ENCODE measurements around the gene CSF3. TPM values are rescaled to one million over a fixed set of nuclear protein-coding genes. Genes with fewer than 3 reads are reported as not detected.
"Not testable (repeated sequence)": the region's sequence is repeated elsewhere in the genome, so short reads cannot be mapped to it uniquely, and the experiment has no call there.

The CSF3 gene
- total RNA-seq, 1 experiment from 2014 or later: not detected

GRCh38 chr17:39995438-39995837, 19.8 kb upstream of the CSF3 start:
- in situ Hi-C loops (cut with HindIII; ENCODE audit: low sequenced_read_pairs): loop anchor here (25.0 kb wide), 1 partner anchor 308 kb away; the partner anchor contains the start of gene PGAP3
- DNase-seq (ENCODE audit: low spot score): no peak

DNA sequence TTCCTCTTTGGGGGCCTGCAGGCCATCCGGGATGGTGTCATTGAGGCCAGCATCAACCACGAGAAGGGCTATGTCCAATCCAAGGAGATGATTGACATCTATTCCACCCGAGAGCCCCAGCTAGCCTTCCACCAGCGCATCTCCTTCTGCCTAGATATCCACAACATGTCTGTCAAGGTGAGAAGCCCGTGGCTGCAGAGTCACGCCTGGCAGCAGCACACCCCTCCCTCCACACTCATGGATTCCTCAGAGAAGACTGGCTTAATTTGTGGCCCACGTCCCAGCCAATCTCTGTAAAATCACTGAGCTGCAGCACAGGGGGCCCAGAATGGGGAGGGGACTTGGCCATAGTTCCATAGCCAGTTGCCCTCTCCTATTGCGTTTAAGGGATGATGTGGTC, 19.1 kb upstream of the CSF3 start:
- in situ Hi-C loops (cut with HindIII; ENCODE audit: low sequenced_read_pairs): loop anchor here (25.0 kb wide), 1 partner anchor 309 kb away; the partner anchor contains the start of gene PGAP3
- DNase-seq (ENCODE audit: low spot score): no peak

DNA sequence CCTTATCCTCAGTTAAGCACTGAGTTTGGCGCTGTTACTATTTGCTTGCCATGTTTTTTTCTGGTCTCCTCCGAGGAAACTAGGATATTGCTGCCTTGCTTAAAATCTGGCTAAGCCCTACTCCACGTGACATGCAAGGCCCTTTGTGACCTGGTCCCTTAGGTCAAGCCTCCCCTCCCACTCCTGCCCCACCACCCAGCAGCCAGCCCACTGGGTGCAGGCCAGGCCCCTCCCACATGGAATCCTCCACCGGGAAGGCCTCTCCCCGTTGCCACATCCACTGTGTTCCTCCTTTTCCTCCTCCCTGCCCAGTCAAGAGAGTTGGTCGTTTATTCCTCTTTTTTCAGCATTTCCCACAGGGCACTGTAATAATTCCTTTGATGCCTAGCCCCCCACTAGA, 18.4 kb upstream of the CSF3 start:
- no peak for DNase-seq (ENCODE audit: low spot score)

GRCh38 chr17:39997543-39997942, 17.7 kb upstream of the CSF3 start:
- DNase-seq (ENCODE audit: low spot score): no peak
- in situ Hi-C loops (cut with HindIII; ENCODE audit: low sequenced_read_pairs): loop anchor here (25.0 kb wide), 1 partner anchor 310 kb away; the partner anchor contains the start of gene PGAP3

More for the DNA sequence above, 18.4 kb upstream of the CSF3 start:
- in situ Hi-C loops (cut with HindIII; ENCODE audit: low sequenced_read_pairs): loop anchor here (25.0 kb wide), 1 partner anchor 309 kb away; the partner anchor contains the start of gene PGAP3

DNA sequence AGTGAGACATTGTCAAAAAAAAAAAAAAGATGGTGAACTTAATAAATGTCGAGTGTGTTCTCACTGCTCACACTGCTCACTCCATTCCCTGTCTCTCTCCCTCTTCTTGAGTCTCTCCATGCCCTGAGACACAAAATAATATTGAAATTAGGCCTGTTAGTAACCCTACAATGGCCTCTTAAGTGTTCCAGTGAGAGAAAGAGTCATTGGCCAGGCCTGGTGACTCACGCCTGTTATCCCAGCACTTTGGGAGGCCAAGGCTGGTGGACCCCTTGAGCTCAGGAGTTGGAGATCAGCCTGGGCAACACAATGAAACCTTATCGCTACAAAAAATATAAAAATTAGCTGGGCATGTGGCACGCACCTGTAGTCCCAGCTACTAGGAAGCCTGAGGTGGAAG, 16.2 kb upstream of the CSF3 start:
- in situ Hi-C loops (cut with HindIII; ENCODE audit: low sequenced_read_pairs): loop anchor here (25.0 kb wide), 1 partner anchor 312 kb away; the partner anchor contains the start of gene PGAP3
- no peak for DNase-seq (ENCODE audit: low spot score)

DNA sequence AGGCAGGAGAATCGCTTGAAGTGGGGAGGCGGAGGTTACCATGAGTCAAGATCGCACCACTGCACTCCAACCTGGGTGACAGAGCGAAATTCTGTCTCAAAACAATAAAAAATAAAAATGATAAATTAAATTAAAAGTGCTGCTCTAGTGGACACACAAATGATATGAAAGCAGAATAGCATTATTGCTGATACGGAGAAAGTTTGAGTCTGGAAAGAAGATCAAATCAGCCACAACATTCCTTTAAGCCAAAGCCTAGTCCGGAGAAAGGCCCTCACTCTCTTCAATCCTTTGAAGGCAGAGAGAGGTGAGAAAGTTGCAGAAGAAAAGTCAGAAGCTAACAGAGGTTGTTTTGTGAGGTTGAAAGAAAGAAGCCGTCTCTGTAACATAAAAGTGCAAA, 15.1 kb upstream of the CSF3 start:
- in situ Hi-C loops (cut with HindIII; ENCODE audit: low sequenced_read_pairs): no loop called here

DNA sequence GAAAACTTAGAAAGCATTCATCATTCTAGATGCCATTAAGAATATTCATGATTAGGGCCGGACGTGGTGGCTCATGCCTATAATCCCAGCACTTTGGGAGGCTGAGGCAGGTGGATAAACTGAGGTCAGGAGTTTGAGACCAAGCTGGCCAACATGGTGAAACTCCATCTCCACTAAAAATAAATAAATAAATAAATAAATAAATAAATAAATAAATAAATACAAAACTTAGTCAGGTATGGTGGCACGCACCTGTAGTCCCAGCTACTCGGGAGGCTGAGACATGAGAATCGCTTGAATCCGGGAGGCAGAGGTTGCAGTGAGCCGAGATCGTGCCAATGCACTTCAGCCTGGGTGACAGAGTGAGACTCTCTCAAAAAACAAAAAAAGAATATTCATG, 13.9 kb upstream of the CSF3 start:
- DNase-seq (ENCODE audit: low spot score); in situ Hi-C loops (cut with HindIII; ENCODE audit: low sequenced_read_pairs): not testable (repeated sequence)

More for the DNA sequence above, 15.1 kb upstream of the CSF3 start:
- no peak for DNase-seq (ENCODE audit: low spot score)

GRCh38 chr17:40004072-40004471, 11.2 kb upstream of the CSF3 start:
- DNase-seq (ENCODE audit: low spot score): no peak
- in situ Hi-C loops (cut with HindIII; ENCODE audit: low sequenced_read_pairs): no loop called here

DNA sequence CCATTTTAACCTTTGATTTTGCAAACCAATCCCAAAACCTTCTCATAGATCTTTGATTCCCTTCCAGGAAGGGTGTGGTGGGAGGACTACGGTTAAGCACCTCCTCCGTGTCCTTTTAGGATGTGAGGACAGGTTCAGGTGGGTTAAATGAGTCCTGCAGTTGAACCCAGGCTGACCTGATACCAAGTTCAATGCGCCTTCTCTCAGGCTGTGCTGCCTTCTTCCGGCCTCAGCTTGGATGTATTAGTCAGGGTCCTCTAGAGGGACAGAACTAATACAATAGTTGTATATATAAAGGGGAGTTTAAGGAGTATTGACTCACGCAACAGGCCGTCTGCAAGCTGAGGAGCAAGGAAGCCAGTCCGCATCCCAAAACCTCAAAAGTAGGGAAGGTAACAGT, 10.5 kb upstream of the CSF3 start:
- in situ Hi-C loops (cut with HindIII; ENCODE audit: low sequenced_read_pairs): no loop called here
- no peak for DNase-seq (ENCODE audit: low spot score)

DNA sequence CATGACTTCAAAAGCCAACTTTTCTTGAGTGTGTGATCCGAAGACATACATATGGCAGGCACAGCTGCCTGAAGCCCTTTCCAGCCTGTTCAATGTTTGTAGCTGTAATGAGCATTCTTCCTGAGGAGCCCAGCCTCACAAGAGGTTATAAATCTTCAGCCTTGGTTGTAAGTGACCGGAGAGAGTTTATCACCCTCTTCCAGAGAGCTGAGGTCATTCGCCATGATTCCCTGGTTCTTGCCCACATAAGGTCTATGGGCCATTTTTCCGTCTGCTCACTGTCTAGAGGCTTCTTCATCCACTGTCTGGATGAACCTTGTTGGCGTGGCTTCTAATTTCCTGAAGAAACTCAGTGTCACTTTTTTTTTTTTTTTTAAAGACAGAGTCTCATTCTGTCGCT, 9.7 kb upstream of the CSF3 start:
- no peak for DNase-seq (ENCODE audit: low spot score)
- in situ Hi-C loops (cut with HindIII; ENCODE audit: low sequenced_read_pairs): no loop called here

DNA sequence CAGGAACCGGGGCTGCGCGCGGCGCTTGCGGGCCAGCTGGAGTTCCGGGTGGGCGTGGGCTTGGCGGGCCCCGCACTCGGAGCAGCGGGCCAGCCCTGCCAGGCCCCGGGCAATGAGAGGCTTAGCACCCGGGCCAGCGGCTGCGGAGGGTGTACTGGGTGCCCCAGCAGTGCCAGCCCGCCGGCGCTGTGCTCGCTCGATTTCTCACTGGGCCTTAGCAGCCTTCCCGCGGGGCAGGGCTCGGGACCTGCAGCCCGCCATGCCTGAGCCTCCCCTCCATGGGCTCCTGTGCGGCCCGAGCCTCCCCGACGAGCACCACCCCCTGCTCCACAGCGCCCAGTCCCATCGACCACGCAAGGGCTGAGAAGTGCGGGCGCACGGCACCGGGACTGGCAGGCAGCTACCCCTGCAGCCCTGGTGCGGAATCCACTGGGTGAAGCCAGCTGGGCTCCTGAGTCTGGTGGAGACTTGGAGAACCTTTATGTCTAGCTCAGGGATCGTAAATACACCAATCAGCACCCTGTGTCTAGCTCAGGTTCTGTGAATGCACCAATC, 4.2 kb upstream of the CSF3 start:
- DNase-seq (ENCODE audit: low spot score); in situ Hi-C loops (cut with HindIII; ENCODE audit: low sequenced_read_pairs): not testable (repeated sequence)

DNA sequence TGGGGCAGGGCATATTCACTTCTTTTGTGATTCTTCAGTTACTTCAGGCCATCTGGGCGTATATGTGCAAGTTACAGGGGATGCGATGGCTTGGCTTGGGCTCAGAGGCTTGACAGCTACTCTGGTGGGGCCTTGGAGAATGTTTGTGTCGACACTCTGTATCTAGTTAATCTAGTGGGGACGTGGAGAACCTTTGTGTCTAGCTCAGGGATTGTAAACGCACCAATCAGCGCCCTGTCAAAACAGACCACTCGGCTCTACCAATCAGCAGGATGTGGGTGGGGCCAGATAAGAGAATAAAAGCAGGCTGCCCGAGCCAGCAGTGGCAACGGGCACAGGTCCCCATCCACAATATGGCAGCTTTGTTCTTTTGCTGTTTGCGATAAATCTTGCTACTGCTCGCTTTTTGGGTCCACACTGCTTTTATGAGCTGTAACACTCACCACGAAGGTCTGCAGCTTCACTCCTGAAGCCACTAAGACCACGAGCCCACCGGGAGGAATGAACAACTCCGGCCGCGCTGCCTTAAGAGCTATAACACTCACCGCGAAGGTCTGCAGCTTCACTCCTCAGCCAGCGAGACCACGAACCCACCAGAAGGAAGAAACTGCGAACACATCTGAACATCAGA, 3.1 kb upstream of the CSF3 start:
- DNase-seq (ENCODE audit: low spot score); in situ Hi-C loops (cut with HindIII; ENCODE audit: low sequenced_read_pairs): not testable (repeated sequence)

DNA sequence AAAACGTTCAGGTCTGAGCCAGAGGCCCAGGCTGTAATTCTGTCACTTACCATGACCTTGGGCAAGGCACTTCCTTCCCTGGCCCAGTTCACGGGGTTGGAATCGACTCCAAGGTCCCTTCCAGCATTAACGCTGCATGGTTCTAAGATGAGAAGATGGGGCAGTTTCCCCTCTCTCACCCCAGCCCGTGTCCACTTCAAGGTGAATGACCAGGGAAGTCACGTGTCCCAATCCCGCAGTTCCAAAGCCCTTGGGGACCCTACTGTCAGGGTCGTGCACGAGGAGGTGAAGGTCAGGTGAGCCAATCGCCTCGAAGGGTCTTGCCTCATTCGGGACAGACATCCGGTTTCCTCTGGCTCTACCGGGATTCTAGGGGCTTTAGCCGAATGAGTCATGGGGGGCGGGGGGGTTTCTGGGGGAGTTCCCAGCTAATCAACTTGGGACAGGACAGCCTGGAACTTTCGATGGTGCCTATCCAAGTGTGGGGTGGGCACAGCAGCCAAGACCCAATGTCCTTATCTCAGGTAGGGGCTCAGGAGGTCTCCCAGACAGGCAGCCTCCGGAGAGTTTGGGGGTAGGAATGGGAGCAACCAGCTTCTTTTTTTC, 762 bp upstream of the CSF3 start:
- no peak for DNase-seq (ENCODE audit: low spot score)
- in situ Hi-C loops (cut with HindIII; ENCODE audit: low sequenced_read_pairs): no loop called here

DNA sequence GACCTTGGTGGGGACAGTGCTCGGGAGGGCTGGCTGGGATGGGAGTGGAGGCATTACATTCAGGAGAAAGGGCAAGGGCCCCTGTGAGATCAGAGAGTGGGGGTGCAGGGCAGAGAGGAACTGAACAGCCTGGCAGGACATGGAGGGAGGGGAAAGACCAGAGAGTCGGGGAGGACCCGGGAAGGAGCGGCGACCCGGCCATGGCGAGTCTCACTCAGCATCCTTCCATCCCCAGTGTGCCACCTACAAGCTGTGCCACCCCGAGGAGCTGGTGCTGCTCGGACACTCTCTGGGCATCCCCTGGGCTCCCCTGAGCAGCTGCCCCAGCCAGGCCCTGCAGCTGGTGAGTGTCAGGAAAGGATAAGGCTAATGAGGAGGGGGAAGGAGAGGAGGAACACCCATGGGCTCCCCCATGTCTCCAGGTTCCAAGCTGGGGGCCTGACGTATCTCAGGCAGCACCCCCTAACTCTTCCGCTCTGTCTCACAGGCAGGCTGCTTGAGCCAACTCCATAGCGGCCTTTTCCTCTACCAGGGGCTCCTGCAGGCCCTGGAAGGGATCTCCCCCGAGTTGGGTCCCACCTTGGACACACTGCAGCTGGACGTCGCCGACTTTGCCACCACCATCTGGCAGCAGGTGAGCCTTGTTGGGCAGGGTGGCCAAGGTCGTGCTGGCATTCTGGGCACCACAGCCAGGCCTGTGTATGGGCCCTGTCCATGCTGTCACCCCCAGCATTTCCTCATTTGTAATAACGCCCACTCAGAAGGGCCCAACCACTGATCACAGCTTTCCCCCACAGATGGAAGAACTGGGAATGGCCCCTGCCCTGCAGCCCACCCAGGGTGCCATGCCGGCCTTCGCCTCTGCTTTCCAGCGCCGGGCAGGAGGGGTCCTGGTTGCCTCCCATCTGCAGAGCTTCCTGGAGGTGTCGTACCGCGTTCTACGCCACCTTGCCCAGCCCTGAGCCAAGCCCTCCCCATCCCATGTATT, 1.1 kb downstream of the CSF3 start:
- in situ Hi-C loops (cut with HindIII; ENCODE audit: low sequenced_read_pairs): no loop called here
- DNase-seq (ENCODE audit: low spot score): no peak

- in situ Hi-C loops (cut with HindIII; ENCODE audit: low sequenced_read_pairs): no loop called here
- no peak for DNase-seq (ENCODE audit: low spot score)
Observed at GRCh38 chr17:40017422-40018080, 2.3 kb downstream of the CSF3 start.

- DNase-seq (ENCODE audit: low spot score): no peak
- in situ Hi-C loops (cut with HindIII; ENCODE audit: low sequenced_read_pairs): no loop called here
Observed at GRCh38 chr17:40018211-40019121, 3.2 kb downstream of the CSF3 start.

GRCh38 chr17:40019140-40019991, 4.1 kb downstream of the CSF3 start:
- no peak for DNase-seq (ENCODE audit: low spot score)
- in situ Hi-C loops (cut with HindIII; ENCODE audit: low sequenced_read_pairs): no loop called here
